ENCODE data around the gene NAV2. TPM values are rescaled to one million over a fixed set of nuclear protein-coding genes. Genes with fewer than 3 reads are reported as not detected.

The NAV2 gene
- polyA plus RNA-seq, 1 experiment: 5.1 TPM

DNA sequence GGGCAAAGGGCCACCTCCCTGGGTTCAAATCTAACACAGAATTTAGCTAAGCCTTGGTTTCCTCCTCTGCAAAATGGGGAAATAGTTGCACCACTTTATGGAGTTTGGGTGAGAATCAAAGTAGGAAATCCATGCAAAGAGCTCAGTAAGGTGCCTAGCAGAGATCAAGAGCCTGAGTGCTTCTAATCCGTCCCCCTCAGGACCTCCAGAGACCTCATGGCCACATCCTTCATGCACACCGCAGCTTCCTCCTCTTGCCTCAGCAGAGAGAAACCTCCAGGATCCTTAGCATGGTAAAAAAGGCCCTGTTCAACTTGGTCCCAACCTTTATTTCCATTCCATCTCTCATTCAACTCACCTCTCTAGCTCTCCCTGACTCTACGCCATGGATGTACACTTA, 37.8 kb upstream of the NAV2 start:
- Histone ChIP-seq H3K27me3 (ENCODE audit: control insufficient read depth, insufficient read depth, low read length) (peaks cover 2% of the 10 kb centered on the region), H3K9me3 (ENCODE audit: control insufficient read depth, insufficient read depth, low read length) (no peaks in the 10 kb centered on the region), H3K4me3 (ENCODE audit: low read depth, low read length) (no peak overlapping the region), H3K27ac (ENCODE audit: low read depth, low read length) (no peak overlapping the region)
- ChIA-PET POLR2A (interaction anchor here (1.0 kb wide), 1 partner anchor 41 kb away, joined by 3 read pairs; no protein-coding TSS in a partner anchor), CTCF (no interaction called here)
- TF ChIP-seq, protein P1, sequence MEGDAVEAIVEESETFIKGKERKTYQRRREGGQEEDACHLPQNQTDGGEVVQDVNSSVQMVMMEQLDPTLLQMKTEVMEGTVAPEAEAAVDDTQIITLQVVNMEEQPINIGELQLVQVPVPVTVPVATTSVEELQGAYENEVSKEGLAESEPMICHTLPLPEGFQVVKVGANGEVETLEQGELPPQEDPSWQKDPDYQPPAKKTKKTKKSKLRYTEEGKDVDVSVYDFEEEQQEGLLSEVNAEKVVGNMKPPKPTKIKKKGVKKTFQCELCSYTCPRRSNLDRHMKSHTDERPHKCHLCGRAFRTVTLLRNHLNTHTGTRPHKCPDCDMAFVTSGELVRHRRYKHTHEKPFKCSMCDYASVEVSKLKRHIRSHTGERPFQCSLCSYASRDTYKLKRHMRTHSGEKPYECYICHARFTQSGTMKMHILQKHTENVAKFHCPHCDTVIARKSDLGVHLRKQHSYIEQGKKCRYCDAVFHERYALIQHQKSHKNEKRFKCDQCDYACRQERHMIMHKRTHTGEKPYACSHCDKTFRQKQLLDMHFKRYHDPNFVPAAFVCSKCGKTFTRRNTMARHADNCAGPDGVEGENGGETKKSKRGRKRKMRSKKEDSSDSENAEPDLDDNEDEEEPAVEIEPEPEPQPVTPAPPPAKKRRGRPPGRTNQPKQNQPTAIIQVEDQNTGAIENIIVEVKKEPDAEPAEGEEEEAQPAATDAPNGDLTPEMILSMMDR (IDR thresholded peaks at IDR 0.05; ENCODE audit: low read depth, low read length): no peak
- no peak for DNase-seq (ENCODE audit: low read depth, low spot score)

DNA sequence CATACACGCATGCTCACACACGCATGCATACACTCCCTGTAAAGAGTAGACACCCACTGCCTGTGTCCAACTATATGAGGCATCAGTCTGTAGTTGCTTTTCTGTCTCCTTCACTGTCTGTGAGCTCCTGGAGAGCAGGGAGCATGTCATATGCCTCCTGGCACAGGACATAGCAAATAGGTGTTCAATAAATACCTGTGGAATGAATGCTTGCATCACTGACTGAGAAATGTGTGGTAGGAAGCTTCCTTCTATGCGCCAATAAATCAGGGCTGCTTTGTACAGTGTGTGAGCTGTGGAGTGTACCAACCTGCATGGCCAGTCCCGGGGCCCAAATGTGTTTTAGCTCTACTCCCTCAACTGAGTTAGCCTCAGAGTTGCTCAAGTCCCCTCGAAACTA, 37.2 kb upstream of the NAV2 start:
- POLR2A ChIA-PET: no interaction called here

DNA sequence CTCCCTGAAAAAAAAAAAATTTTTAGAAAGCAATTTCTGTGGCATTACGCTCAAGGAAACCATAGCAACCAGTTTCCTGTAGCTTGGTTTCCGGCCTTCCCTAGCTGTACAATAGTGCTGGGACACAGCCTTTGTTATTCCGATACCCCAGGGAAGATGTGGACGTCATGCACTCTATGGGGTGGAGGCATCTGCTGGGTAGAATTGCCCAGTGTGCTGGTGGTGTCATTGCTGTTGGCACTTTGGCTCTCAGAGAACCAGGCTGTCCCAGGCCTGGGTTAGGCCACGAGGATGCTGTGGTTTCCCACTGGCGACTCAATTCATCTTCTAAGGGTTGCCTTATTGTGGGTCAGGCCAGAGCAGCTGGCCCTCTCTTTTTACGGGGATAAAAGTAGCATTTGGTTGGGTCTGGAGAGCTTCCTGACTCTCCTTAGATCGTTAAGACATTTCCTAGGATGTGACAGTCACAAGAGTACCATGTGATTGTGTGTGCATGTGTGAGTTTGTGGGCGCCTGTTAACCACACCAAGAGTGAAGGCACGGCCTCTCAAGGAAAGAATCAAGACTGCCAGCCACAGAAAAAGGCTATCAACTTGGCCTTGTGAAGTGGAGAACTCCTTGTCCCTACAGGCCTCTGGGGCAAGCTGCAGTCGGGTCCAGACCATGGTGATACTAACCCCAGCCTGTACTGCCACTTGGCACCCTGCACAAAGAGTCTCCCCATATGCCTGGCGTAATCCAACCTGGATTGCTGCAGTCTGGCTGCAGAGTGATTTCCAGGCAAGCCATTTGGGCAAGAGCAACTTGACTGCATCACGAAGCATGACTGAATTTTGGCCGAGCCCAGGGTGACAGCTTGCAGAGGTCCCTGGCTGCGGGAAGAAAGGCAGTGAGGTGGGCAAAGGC, 35.9 kb upstream of the NAV2 start:
- Histone ChIP-seq H3K9me3 (ENCODE audit: control insufficient read depth, insufficient read depth, low read length) (no peaks in the 10 kb centered on the region), H3K27ac (ENCODE audit: low read depth, low read length) (no peak overlapping the region), H3K27me3 (ENCODE audit: control insufficient read depth, insufficient read depth, low read length) (peaks cover 2% of the 10 kb centered on the region), H3K4me3 (ENCODE audit: low read depth, low read length) (no peak overlapping the region)
- ChIA-PET CTCF (no interaction called here), POLR2A (interaction anchor here (0.6 kb wide), 1 partner anchor 9 kb away, joined by 3 read pairs; no protein-coding TSS in a partner anchor)
- no peak for DNase-seq (ENCODE audit: low read depth, low spot score)
- TF ChIP-seq, protein P1 (IDR thresholded peaks at IDR 0.05; ENCODE audit: low read depth, low read length): no peak

More for the DNA sequence above, 37.2 kb upstream of the NAV2 start:
- CTCF ChIA-PET: no interaction called here
- H3K27ac ChIP-seq (ENCODE audit: low read depth, low read length): no peak overlapping the region
- no peak overlapping the region for H3K4me3 ChIP-seq (ENCODE audit: low read depth, low read length)
- H3K27me3 ChIP-seq (ENCODE audit: control insufficient read depth, insufficient read depth, low read length): peaks cover 2% of the 10 kb centered on the region
- TF ChIP-seq, protein P1 (IDR thresholded peaks at IDR 0.05; ENCODE audit: low read depth, low read length): no peak
- no peaks in the 10 kb centered on the region for H3K9me3 ChIP-seq (ENCODE audit: control insufficient read depth, insufficient read depth, low read length)
- no peak for DNase-seq (ENCODE audit: low read depth, low spot score)

DNA sequence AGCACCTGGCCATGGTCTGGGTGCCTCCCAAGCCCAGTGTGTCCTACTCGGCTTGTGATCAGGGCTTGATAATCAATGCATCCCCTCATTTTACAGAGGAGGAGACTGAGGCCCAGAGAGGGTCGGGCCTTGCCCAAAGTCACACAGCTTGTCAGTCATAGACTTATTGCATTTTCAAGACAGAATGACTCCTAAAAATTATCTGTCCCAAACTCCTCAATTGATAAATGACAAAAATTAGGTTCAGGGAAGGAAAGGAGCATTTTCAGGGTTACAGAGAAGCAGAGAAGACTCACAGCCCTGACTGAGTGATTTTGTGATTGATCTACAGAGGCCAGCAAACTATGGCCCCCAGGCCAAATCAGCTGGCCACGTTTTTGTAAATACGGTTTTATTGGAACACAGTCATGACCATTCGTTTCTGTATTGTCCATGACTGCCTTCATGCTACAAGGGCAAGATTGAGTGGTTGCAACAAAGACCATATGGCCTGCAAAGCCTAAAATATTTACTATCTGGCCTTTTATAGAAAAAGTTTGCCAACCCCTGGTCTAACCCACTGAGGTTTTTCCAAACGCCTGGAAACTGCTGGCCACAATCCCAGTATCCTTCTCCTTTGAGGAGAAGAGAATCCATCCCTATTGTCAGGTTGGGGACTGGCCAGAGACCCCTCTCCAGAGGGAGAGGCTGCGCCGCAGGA, 35.1 kb upstream of the NAV2 start:
- TF ChIP-seq, protein P1 (IDR thresholded peaks at IDR 0.05; ENCODE audit: low read depth, low read length): no peak
- DNase-seq (ENCODE audit: low read depth, low spot score): no peak
- no peaks in the 10 kb centered on the region for H3K9me3 ChIP-seq (ENCODE audit: control insufficient read depth, insufficient read depth, low read length)
- H3K27ac ChIP-seq (ENCODE audit: low read depth, low read length): no peak overlapping the region
- ChIA-PET CTCF (interaction anchor here (1.5 kb wide), 1 partner anchor 226 kb away, joined by 3 read pairs; no protein-coding TSS in a partner anchor), POLR2A (no interaction called here)
- no peak overlapping the region for H3K4me3 ChIP-seq (ENCODE audit: low read depth, low read length)
- peaks cover 2% of the 10 kb centered on the region for H3K27me3 ChIP-seq (ENCODE audit: control insufficient read depth, insufficient read depth, low read length)
